Natural killer cell (primary cell): Measurements from ENCODE around the gene ABCA10. TPM values are rescaled to one million over a fixed set of nuclear protein-coding genes. Genes with fewer than 3 reads are reported as not detected.

Source experiments
- ATAC-seq, 3 donors: fragments of 150-1000 bp in 2 of 3; fragments of 200-7000 bp in 1 of 3; cut with Tn5 transposase; 1 replicate in 1 of 3; 2 replicates in 2 of 3; pipeline ENCODE4 v1.10.0; 2021; ENCODE audit warnings: mild to moderate bottlenecking in 2 of 3, moderate library complexity in 2 of 3
- DNase-seq, 2 donors: peaks; one replicate each; pipeline versions ENCODE4 v3.0.0 to v3.0.0-alpha.2; 2013 to 2021; ENCODE audit warnings: mixed read lengths in 1 of 2
- H3K27ac ChIP-seq: one replicate; pipeline ENCODE4 v1.5.1; 2013; ENCODE audit warnings: mild to moderate bottlenecking, low read length
- H3K27me3 ChIP-seq: one replicate; pipeline ENCODE4 v1.6.1; 2013; ENCODE audit warnings: low read length; ENCODE audit not compliant: control insufficient read depth, insufficient read depth
- H3K36me3 ChIP-seq: one replicate; pipeline ENCODE4 v1.6.1; 2013; ENCODE audit warnings: low read length; ENCODE audit not compliant: control insufficient read depth, insufficient read depth
- H3K4me1 ChIP-seq: one replicate; pipeline ENCODE4 v1.6.1; 2013; ENCODE audit warnings: low read length; ENCODE audit not compliant: control insufficient read depth, insufficient read depth
- H3K4me3 ChIP-seq: one replicate; pipeline ENCODE4 v1.5.1; 2013; ENCODE audit warnings: low read length
- H3K9me3 ChIP-seq: one replicate; pipeline ENCODE4 v1.6.1; 2013; ENCODE audit warnings: low read length; ENCODE audit not compliant: control insufficient read depth, insufficient read depth
- H3K27ac Mint-ChIP-seq, 2 donors: one replicate each; pipeline ENCODE4 v1.8.0; 2022; ENCODE audit warnings: mild to moderate bottlenecking in 2 of 2, mixed read lengths in 2 of 2, moderate library complexity in 1 of 2
- H3K27me3 Mint-ChIP-seq, 2 donors: one replicate each; pipeline ENCODE4 v1.8.0; 2022; ENCODE audit warnings: low read depth in 2 of 2, mixed read lengths in 2 of 2
- H3K36me3 Mint-ChIP-seq: one replicate; pipeline ENCODE4 v1.8.0; 2022; ENCODE audit warnings: mixed read lengths
- H3K4me1 Mint-ChIP-seq, 2 donors: one replicate each; pipeline ENCODE4 v1.8.0; 2022; ENCODE audit warnings: mixed read lengths in 2 of 2
- H3K4me3 Mint-ChIP-seq: one replicate; pipeline ENCODE4 v1.8.0; 2022; ENCODE audit warnings: mild to moderate bottlenecking, moderate library complexity, mixed read lengths
- H3K9me3 Mint-ChIP-seq, 2 donors: one replicate each; pipeline ENCODE4 v1.8.0; 2022; ENCODE audit warnings: mixed read lengths in 2 of 2
- CTCF ChIP-seq: fragments of 200-600 bp; IDR thresholded peaks from one replicate; pipeline ENCODE4 v1.8.0; 2022; ENCODE audit warnings: antibody characterized with exemption
- WGBS: methylation state at CpG from one replicate; pipeline ENCODE4 v1.1.7; 2013; ENCODE audit warnings: missing lambda C conversion rate; ENCODE audit not compliant: insufficient coverage; 5-methylcytosine and 5-hydroxymethylcytosine counted together
- intact Hi-C: fragments of 100-400 bp; cut with micrococcal nuclease; formaldehyde crosslinking; loops from one replicate; pipeline ENCODE4 v1.14.2; 2022
- total RNA-seq, 4 donors: library from RNA; stranded (reverse); fragments of 120-200 nt in 1 of 4; gene quantifications; one replicate each; pipeline versions ENCODE4 v1.2.3 to v1.2.4, GENCODE V29; 2013 to 2022

The ABCA10 gene
- total RNA-seq, 3 donors from 2014 or later (not counting 1 experiment from before 2014, with no cell fraction given), result 2.3 to 3.4 (median 2.7) TPM

- H3K4me1 ChIP-seq, result no peaks in the 10 kb centered on the region
- no peak for ATAC-seq
- no peaks in the 10 kb centered on the region for H3K36me3 Mint-ChIP-seq
- H3K27ac Mint-ChIP-seq, result no peak overlapping the region
- no peak overlapping the region for H3K27ac ChIP-seq
- H3K4me1 Mint-ChIP-seq, result no peaks in the 10 kb centered on the region
- no peak overlapping the region for H3K4me3 ChIP-seq
- no peak overlapping the region for H3K4me3 Mint-ChIP-seq
- no CpG with 5 or more reads among the region's 1 CpG for WGBS
- no peak for TF ChIP-seq CTCF
- no peaks in the 10 kb centered on the region for H3K27me3 ChIP-seq
- DNase-seq, result no peak
- H3K9me3 ChIP-seq, result no peaks in the 10 kb centered on the region
- H3K36me3 ChIP-seq, result no peaks in the 10 kb centered on the region
- no peaks in the 10 kb centered on the region for H3K9me3 Mint-ChIP-seq
- no peaks in the 10 kb centered on the region for H3K27me3 Mint-ChIP-seq
- intact Hi-C loops, result loop anchor here (1.0 kb wide), 1 partner anchor 469 kb away; no protein-coding TSS in a partner anchor
These were observed 17.6 kb upstream of the ABCA10 start for GRCh38 chr17:69246202-69246601.

GRCh38 chr17:69245617-69246016, 17.0 kb upstream of the ABCA10 start:
- intact Hi-C loops, result loop anchor here (1.0 kb wide), 1 partner anchor 468 kb away; no protein-coding TSS in a partner anchor
- no peak overlapping the region for H3K27ac ChIP-seq
- Mint-ChIP-seq H3K36me3 (no peaks in the 10 kb centered on the region), H3K27ac (no peak overlapping the region), H3K9me3 (no peaks in the 10 kb centered on the region), H3K4me3 (no peak overlapping the region), H3K4me1 (no peaks in the 10 kb centered on the region), H3K27me3 (no peaks in the 10 kb centered on the region)
- TF ChIP-seq CTCF, result no peak
- no peaks in the 10 kb centered on the region for H3K36me3 ChIP-seq
- no peaks in the 10 kb centered on the region for H3K9me3 ChIP-seq
- no peaks in the 10 kb centered on the region for H3K4me1 ChIP-seq
- DNase-seq, result no peak
- WGBS, result 20% methylated on average over 1 of the region's 2 CpGs
- no peak overlapping the region for H3K4me3 ChIP-seq
- H3K27me3 ChIP-seq, result no peaks in the 10 kb centered on the region
- ATAC-seq, result no peak

GRCh38 chr17:69239611-69240600, 11.3 kb upstream of the ABCA10 start:
- no peaks in the 10 kb centered on the region for H3K27me3 Mint-ChIP-seq
- no peak overlapping the region for H3K27ac ChIP-seq
- no peak overlapping the region for H3K4me3 ChIP-seq
- 86% methylated on average over 8 of the region's 8 CpGs for WGBS
- H3K4me3 Mint-ChIP-seq, result no peak overlapping the region
- H3K36me3 ChIP-seq, result no peaks in the 10 kb centered on the region
- no peaks in the 10 kb centered on the region for H3K4me1 ChIP-seq
- no peak overlapping the region for H3K27ac Mint-ChIP-seq
- no peaks in the 10 kb centered on the region for H3K27me3 ChIP-seq
- no peaks in the 10 kb centered on the region for H3K36me3 Mint-ChIP-seq
- no peaks in the 10 kb centered on the region for H3K9me3 Mint-ChIP-seq
- DNase-seq (no peak), ATAC-seq (no peak)
- no peak for TF ChIP-seq CTCF
- peaks cover 0 to 4% of the 10 kb centered on the region in 2 donors for H3K4me1 Mint-ChIP-seq
- no peaks in the 10 kb centered on the region for H3K9me3 ChIP-seq
- intact Hi-C loops, result loop anchor here (5.0 kb wide), 1 partner anchor 708 kb away; no protein-coding TSS in a partner anchor
